SK-N-SH (cell line): ENCODE data around the gene PPM1F. TPM values are rescaled to one million over a fixed set of nuclear protein-coding genes. Genes with fewer than 3 reads are reported as not detected.

ENCODE experiments used
- CTCF ChIA-PET: fragments of 300-600, 350-600 bp; formaldehyde crosslinking; extraction: SDS; loops from one replicate; lab custom pipeline; 2021; lab: Yijun Ruan, JAX
- POLR2A ChIA-PET: fragments of 350-600 bp; sonication (Branson Sonifier 250); formaldehyde crosslinking; extraction: SDS; loops from one replicate; lab custom pipeline; 2020; ENCODE audit warnings: antibody characterized with exemption, inconsistent platforms; lab: Yijun Ruan, JAX
- DNase-seq: peaks from one replicate; pipeline ENCODE4 v3.0.0; 2012
- H2AFZ ChIP-seq: fragments of 200-600 bp; sonication (generic); 2 replicates; pipeline ENCODE4 v1.8.1; 2016; ENCODE audit warnings: antibody characterized with exemption, mild to moderate bottlenecking, low read depth
- H3F3A ChIP-seq: fragments of 200-600 bp; sonication (generic); replicated peaks from 2 replicates; pipeline ENCODE3; 2016; ENCODE audit warnings: antibody characterized with exemption, mild to moderate bottlenecking; ENCODE audit not compliant: insufficient read depth
- H3K27ac ChIP-seq, 2 experiments: fragments of 200-500 bp in 1 of 2; fragments of 200-600 bp in 1 of 2; sonication (Bioruptor generic) in 1 of 2; sonication (generic), shearing (Covaris generic) in 1 of 2; 2 replicates each; pipeline versions ENCODE4 v1.5.1 to v1.6.1; 2014 to 2016; ENCODE audit warnings: low read depth in 2 of 2, inconsistent platforms in 1 of 2, low read length in 1 of 2, mild to moderate bottlenecking in 1 of 2, mixed read lengths in 1 of 2
- H3K27me3 ChIP-seq: fragments of 200-600 bp; sonication (generic), shearing (Covaris generic); 2 replicates; pipeline ENCODE4 v1.6.1; 2016; ENCODE audit warnings: mixed run types; ENCODE audit not compliant: insufficient read depth
- H3K36me3 ChIP-seq, 2 experiments: fragments of 200-500 bp in 1 of 2; fragments of 200-600 bp in 1 of 2; sonication (Bioruptor generic) in 1 of 2; sonication (generic) in 1 of 2; replicated peaks in 1 of 2; 2 replicates each; pipeline versions ENCODE3 to v1.5.1; 2014 to 2016; ENCODE audit warnings: low read length in 1 of 2, mild to moderate bottlenecking in 1 of 2; ENCODE audit not compliant: insufficient read depth in 2 of 2, control insufficient read depth in 1 of 2
- H3K4me1 ChIP-seq, 2 experiments: fragments of 200-500 bp in 1 of 2; fragments of 200-600 bp in 1 of 2; sonication (Bioruptor generic) in 1 of 2; sonication (generic), shearing (Covaris generic) in 1 of 2; 2 replicates each; pipeline versions ENCODE4 v1.5.1 to v1.6.1; 2014 to 2016; ENCODE audit warnings: low read depth in 1 of 2, low read length in 1 of 2, mixed run types in 1 of 2; ENCODE audit not compliant: insufficient read depth in 2 of 2, control insufficient read depth in 1 of 2
- H3K4me2 ChIP-seq: fragments of 200-600 bp; sonication (generic), shearing (Covaris generic); 2 replicates; pipeline ENCODE4 v1.6.1; 2017; ENCODE audit warnings: mixed run types
- H3K4me3 ChIP-seq, 2 experiments: fragments of 200-500 bp in 1 of 2; fragments of 200-600 bp in 1 of 2; sonication (Bioruptor generic) in 1 of 2; sonication (generic), shearing (Covaris generic) in 1 of 2; 2 replicates each; pipeline versions ENCODE4 v1.5.1 to v1.8.1; 2014 to 2016; ENCODE audit warnings: low read depth in 2 of 2, inconsistent platforms in 1 of 2, low read length in 1 of 2, mild to moderate bottlenecking in 1 of 2, mixed read lengths in 1 of 2, moderate library complexity in 1 of 2
- H3K79me2 ChIP-seq: fragments of 200-600 bp; sonication (generic); 2 replicates; pipeline ENCODE4 v1.8.1; 2017; ENCODE audit warnings: mild to moderate bottlenecking; ENCODE audit not compliant: insufficient read depth
- H3K9ac ChIP-seq: fragments of 200-600 bp; sonication (generic); 2 replicates; pipeline ENCODE4 v1.6.1; 2017; ENCODE audit warnings: mixed run types
- H3K9me2 ChIP-seq: fragments of 200-600 bp; sonication (generic); 2 replicates; pipeline ENCODE4 v1.6.1; 2017; ENCODE audit warnings: mixed run types
- H3K9me3 ChIP-seq: fragments of 200-600 bp; sonication (generic); 2 replicates; pipeline ENCODE4 v1.6.1; 2017; ENCODE audit warnings: mixed run types, mild to moderate bottlenecking, moderate library complexity
- H4K20me1 ChIP-seq: fragments of 200-600 bp; sonication (generic); 2 replicates; pipeline ENCODE4 v1.6.1; 2017; ENCODE audit warnings: mild to moderate bottlenecking, mixed run types; ENCODE audit not compliant: insufficient read depth
- CHD2 ChIP-seq: fragments of 150-350 bp; IDR thresholded peaks from 2 replicates; pipeline ENCODE4 v1.6.1; 2018; ENCODE audit warnings: low read length; ENCODE audit not compliant: partially characterized antibody
- ELF1 ChIP-seq: IDR thresholded peaks from 2 replicates; pipeline ENCODE4 v1.4.0; 2012
- EP300 ChIP-seq, 2 experiments: IDR thresholded peaks; 2 replicates each; pipeline versions ENCODE4 v1.4.0 to v1.6.1; 2012; ENCODE audit warnings: borderline replicate concordance in 1 of 2, low read depth in 1 of 2, low read length in 1 of 2
- EZH2phosphoT487 ChIP-seq: fragments of 200-600 bp; sonication (generic); IDR thresholded peaks from 2 replicates; pipeline ENCODE4 v1.6.1; 2017; ENCODE audit warnings: low read depth, mixed run types, mild to moderate bottlenecking, antibody characterized with exemption, moderate library complexity, borderline replicate concordance
- FOXJ3 ChIP-seq: sonication (generic); formaldehyde crosslinking; IDR thresholded peaks from 2 replicates; pipeline ENCODE4 v1.5.1; 2020; ENCODE audit warnings: mild to moderate bottlenecking, missing genetic modification reagents
- GATA2 ChIP-seq: sonication (generic); formaldehyde crosslinking; IDR thresholded peaks from 2 replicates; pipeline ENCODE4 v1.5.0; 2020; ENCODE audit warnings: mild to moderate bottlenecking, missing genetic modification reagents
- MEF2A ChIP-seq: IDR thresholded peaks from 2 replicates; pipeline ENCODE4 v1.4.0; 2012; ENCODE audit warnings: low read depth, borderline replicate concordance
- POLR2AphosphoS5 ChIP-seq: IDR thresholded peaks from 2 replicates; pipeline ENCODE4 v1.6.1; 2012; ENCODE audit warnings: low read depth, low read length
- RAD21 ChIP-seq: IDR thresholded peaks from 2 replicates; pipeline ENCODE4 v1.6.1; 2012; ENCODE audit warnings: mild to moderate bottlenecking, low read length
- SIN3A ChIP-seq: IDR thresholded peaks from 2 replicates; pipeline ENCODE4 v1.6.1; 2012; ENCODE audit warnings: low read depth, mild to moderate bottlenecking, low read length, moderate library complexity, borderline replicate concordance
- SMC3 ChIP-seq: IDR thresholded peaks from 2 replicates; pipeline ENCODE4 v1.6.1; 2012; ENCODE audit warnings: low read depth, low read length, improper control_type of control experiment
- TAF1 ChIP-seq: IDR thresholded peaks from 2 replicates; pipeline ENCODE4 v1.6.1; 2012; ENCODE audit warnings: low read depth, mild to moderate bottlenecking, low read length, moderate library complexity, borderline replicate concordance
- TCF12 ChIP-seq: IDR thresholded peaks from 2 replicates; pipeline ENCODE4 v1.4.0; 2012
- TEAD4 ChIP-seq: IDR thresholded peaks from 2 replicates; pipeline ENCODE4 v1.4.0; 2012; ENCODE audit warnings: mild to moderate bottlenecking, borderline replicate concordance; ENCODE audit not compliant: insufficient read depth
- ZBTB33 ChIP-seq: IDR thresholded peaks from 2 replicates; pipeline ENCODE4 v1.4.0; 2012; ENCODE audit warnings: low read depth, borderline replicate concordance
- WGBS: methylation state at CpG from one replicate; pipeline ENCODE4 v1.1.6; 2017; ENCODE audit warnings: low lambda C conversion rate; 5-methylcytosine and 5-hydroxymethylcytosine counted together
- polyA plus RNA-seq, 3 experiments: library from polyadenylated mRNA; depleted of rRNA; stranded (reverse); fragments of >200 nt; gene quantifications; 2 replicates each; pipeline ENCODE4 v1.2.3, GENCODE V29; 2012
- TF ChIP-seq, protein P1 (sequence below): IDR thresholded peaks from 2 replicates; pipeline ENCODE4 v1.6.1; 2012; ENCODE audit warnings: mild to moderate bottlenecking, low read depth, low read length, moderate library complexity
- TF ChIP-seq, protein P2 (sequence below): fragments of 150-350 bp; IDR thresholded peaks from 2 replicates; pipeline ENCODE4 v1.6.1; 2017; ENCODE audit warnings: antibody characterized with exemption, low read length, low read depth, borderline replicate concordance
- TF ChIP-seq, protein P3 (sequence below): fragments of 150-350 bp; IDR thresholded peaks from 2 replicates; pipeline ENCODE4 v1.6.1; 2016; ENCODE audit warnings: mild to moderate bottlenecking, low read depth, low read length

PPM1F gene
- polyA plus RNA-seq, 1 of the 3 experiments (the other 2 are of a cell fraction): 29.6 TPM

GRCh38 chr22:21932347-21932746 lies 20.3 kb downstream of the PPM1F start (continued):
- TF ChIP-seq MEF2A (no peak), SMC3 (no peak), TAF1 (no peak)
- TF ChIP-seq, all 33 proteins: peak for 0

- CTCF ChIA-PET: interaction anchor here (1.5 to 2.5 kb wide), 3 partner anchors 9 to 173 kb away, joined by 3 to 10 read pairs (median 5); partner anchors contain the start of gene PPM1F
- Histone ChIP-seq H3K9me2 (no peaks in the 10 kb centered on the region), H3K4me2 (no peak overlapping the region), H3F3A (no peaks in the 10 kb centered on the region), H3K4me3 (no peak overlapping the region), H3K9ac (no peak overlapping the region), H2AFZ (no peak overlapping the region), H3K4me1 (peaks cover 0 to 5% of the 10 kb centered on the region in 2 experiments; a peak in 1 of 4 replicates), H3K27ac (no peak overlapping the region), H3K79me2 (peaks cover 19% of the 10 kb centered on the region; the same call in 1 of the 2 replicates), H3K27me3 (no peaks in the 10 kb centered on the region), H3K9me3 (no peaks in the 10 kb centered on the region), H3K36me3 (peaks cover 43 to 59% of the 10 kb centered on the region in 2 experiments), H4K20me1 (no peaks in the 10 kb centered on the region)
- DNase-seq: no peak
- no peak for TF ChIP-seq ELF1
- TF ChIP-seq MEF2A: no peak
- TF ChIP-seq, protein P1, sequence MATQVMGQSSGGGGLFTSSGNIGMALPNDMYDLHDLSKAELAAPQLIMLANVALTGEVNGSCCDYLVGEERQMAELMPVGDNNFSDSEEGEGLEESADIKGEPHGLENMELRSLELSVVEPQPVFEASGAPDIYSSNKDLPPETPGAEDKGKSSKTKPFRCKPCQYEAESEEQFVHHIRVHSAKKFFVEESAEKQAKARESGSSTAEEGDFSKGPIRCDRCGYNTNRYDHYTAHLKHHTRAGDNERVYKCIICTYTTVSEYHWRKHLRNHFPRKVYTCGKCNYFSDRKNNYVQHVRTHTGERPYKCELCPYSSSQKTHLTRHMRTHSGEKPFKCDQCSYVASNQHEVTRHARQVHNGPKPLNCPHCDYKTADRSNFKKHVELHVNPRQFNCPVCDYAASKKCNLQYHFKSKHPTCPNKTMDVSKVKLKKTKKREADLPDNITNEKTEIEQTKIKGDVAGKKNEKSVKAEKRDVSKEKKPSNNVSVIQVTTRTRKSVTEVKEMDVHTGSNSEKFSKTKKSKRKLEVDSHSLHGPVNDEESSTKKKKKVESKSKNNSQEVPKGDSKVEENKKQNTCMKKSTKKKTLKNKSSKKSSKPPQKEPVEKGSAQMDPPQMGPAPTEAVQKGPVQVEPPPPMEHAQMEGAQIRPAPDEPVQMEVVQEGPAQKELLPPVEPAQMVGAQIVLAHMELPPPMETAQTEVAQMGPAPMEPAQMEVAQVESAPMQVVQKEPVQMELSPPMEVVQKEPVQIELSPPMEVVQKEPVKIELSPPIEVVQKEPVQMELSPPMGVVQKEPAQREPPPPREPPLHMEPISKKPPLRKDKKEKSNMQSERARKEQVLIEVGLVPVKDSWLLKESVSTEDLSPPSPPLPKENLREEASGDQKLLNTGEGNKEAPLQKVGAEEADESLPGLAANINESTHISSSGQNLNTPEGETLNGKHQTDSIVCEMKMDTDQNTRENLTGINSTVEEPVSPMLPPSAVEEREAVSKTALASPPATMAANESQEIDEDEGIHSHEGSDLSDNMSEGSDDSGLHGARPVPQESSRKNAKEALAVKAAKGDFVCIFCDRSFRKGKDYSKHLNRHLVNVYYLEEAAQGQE: no peak
- 97% methylated on average over 11 of the region's 12 CpGs for WGBS
- POLR2A ChIA-PET: no interaction called here
Observed at GRCh38 chr22:21931056-21931455, 21.6 kb downstream of the PPM1F start.

- Histone ChIP-seq H3K27me3 (no peaks in the 10 kb centered on the region), H3K4me2 (no peak overlapping the region), H3F3A (no peaks in the 10 kb centered on the region), H3K36me3 (peaks cover 35 to 59% of the 10 kb centered on the region in 2 experiments), H2AFZ (no peak overlapping the region), H3K9me2 (no peaks in the 10 kb centered on the region), H3K4me3 (no peak overlapping the region), H3K79me2 (peaks cover 1% of the 10 kb centered on the region; the same call in 1 of the 2 replicates), H3K9ac (no peak overlapping the region), H3K27ac (no peak overlapping the region), H3K4me1 (peaks cover 0 to 5% of the 10 kb centered on the region in 2 experiments; a peak in 1 of 4 replicates), H4K20me1 (no peaks in the 10 kb centered on the region), H3K9me3 (no peaks in the 10 kb centered on the region)
- DNase-seq: no peak
- WGBS: 100% methylated on average over 2 of the region's 6 CpGs
- CTCF ChIA-PET: interaction anchor here (1.5 to 15.9 kb wide), 2 partner anchors 9 to 171 kb away, joined by 3 to 145 read pairs; no protein-coding TSS in a partner anchor
- POLR2A ChIA-PET: no interaction called here
- no peak for TF ChIP-seq SMC3
- TF ChIP-seq EP300 (IDR thresholded peaks at IDR 0.05; ENCODE audit: borderline replicate concordance in 1 of 2, low read depth in 1 of 2, low read length in 1 of 2): no peak
- TF ChIP-seq, protein P2, sequence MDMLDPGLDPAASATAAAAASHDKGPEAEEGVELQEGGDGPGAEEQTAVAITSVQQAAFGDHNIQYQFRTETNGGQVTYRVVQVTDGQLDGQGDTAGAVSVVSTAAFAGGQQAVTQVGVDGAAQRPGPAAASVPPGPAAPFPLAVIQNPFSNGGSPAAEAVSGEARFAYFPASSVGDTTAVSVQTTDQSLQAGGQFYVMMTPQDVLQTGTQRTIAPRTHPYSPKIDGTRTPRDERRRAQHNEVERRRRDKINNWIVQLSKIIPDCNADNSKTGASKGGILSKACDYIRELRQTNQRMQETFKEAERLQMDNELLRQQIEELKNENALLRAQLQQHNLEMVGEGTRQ: no peak
- no peak for TF ChIP-seq RAD21
- TF ChIP-seq ZBTB33: no peak
- no peak for TF ChIP-seq SIN3A
- TF ChIP-seq, protein P3, sequence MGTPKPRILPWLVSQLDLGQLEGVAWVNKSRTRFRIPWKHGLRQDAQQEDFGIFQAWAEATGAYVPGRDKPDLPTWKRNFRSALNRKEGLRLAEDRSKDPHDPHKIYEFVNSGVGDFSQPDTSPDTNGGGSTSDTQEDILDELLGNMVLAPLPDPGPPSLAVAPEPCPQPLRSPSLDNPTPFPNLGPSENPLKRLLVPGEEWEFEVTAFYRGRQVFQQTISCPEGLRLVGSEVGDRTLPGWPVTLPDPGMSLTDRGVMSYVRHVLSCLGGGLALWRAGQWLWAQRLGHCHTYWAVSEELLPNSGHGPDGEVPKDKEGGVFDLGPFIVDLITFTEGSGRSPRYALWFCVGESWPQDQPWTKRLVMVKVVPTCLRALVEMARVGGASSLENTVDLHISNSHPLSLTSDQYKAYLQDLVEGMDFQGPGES: no peak
- no peak for TF ChIP-seq GATA2 (CRISPR knock-in tag)
- no peak for TF ChIP-seq EZH2phosphoT487
- TF ChIP-seq TAF1: no peak
- TF ChIP-seq CHD2: no peak
- no peak for TF ChIP-seq POLR2AphosphoS5
- TF ChIP-seq FOXJ3 (CRISPR knock-in tag): no peak
- no peak for TF ChIP-seq TCF12
- no peak for TF ChIP-seq TEAD4
Observed at GRCh38 chr22:21929253-21929652, 23.4 kb downstream of the PPM1F start.
